GM23338 (cell line): ENCODE data around the gene OXGR1. TPM values are rescaled to one million over a fixed set of nuclear protein-coding genes. Genes with fewer than 3 reads are reported as not detected.

ENCODE experiments used
- ATAC-seq: fragments of 200-7000 bp; cut with Tn5 transposase; 3 replicates; pipeline ENCODE4 v1.9.1; 2020
- DNase-seq: peaks from one replicate; pipeline ENCODE4 v3.0.0-alpha.2; 2015; ENCODE audit warnings: low spot score
- H2AFZ ChIP-seq: fragments of 200-600 bp; sonication (generic); 2 replicates; pipeline ENCODE4 v1.8.0; 2016; ENCODE audit warnings: antibody characterized with exemption, mild to moderate bottlenecking, moderate library complexity
- H3F3A ChIP-seq: fragments of 200-600 bp; sonication (generic); replicated peaks from 2 replicates; pipeline ENCODE4 v1.8.0; 2017; ENCODE audit warnings: antibody characterized with exemption, mixed run types, low read depth
- H3K27ac ChIP-seq: fragments of 200-600 bp; sonication (generic); 2 replicates; pipeline ENCODE4 v1.6.1; 2016; ENCODE audit warnings: low read depth
- H3K27me3 ChIP-seq: fragments of 200-600 bp; sonication (generic); 2 replicates; pipeline ENCODE4 v1.8.0; 2016; ENCODE audit warnings: mild to moderate bottlenecking, mixed run types, moderate library complexity; ENCODE audit not compliant: insufficient read depth
- H3K36me3 ChIP-seq: fragments of 200-600 bp; sonication (generic); 2 replicates; pipeline ENCODE4 v1.8.0; 2016; ENCODE audit warnings: mild to moderate bottlenecking; ENCODE audit not compliant: insufficient read depth
- H3K4me1 ChIP-seq: fragments of 200-600 bp; sonication (generic); 2 replicates; pipeline ENCODE4 v1.8.0; 2016; ENCODE audit warnings: mild to moderate bottlenecking, moderate library complexity; ENCODE audit not compliant: insufficient read depth
- H3K4me2 ChIP-seq: fragments of 200-600 bp; sonication (generic); 2 replicates; pipeline ENCODE4 v1.7.1; 2017; ENCODE audit warnings: mixed run types
- H3K4me3 ChIP-seq: fragments of 200-600 bp; sonication (generic); 2 replicates; pipeline ENCODE4 v1.6.1; 2016; ENCODE audit warnings: mixed run types
- H3K79me2 ChIP-seq: fragments of 200-600 bp; sonication (generic); replicated peaks from 2 replicates; pipeline ENCODE4 v1.8.0; 2017; ENCODE audit warnings: mild to moderate bottlenecking; ENCODE audit not compliant: insufficient read depth
- H3K9me2 ChIP-seq: fragments of 200-600 bp; sonication (generic); 2 replicates; pipeline ENCODE4 v1.8.0; 2017; ENCODE audit not compliant: insufficient read depth
- H4K20me1 ChIP-seq: fragments of 200-600 bp; sonication (generic); replicated peaks from 2 replicates; pipeline ENCODE4 v1.8.0; 2017; ENCODE audit warnings: mild to moderate bottlenecking; ENCODE audit not compliant: insufficient read depth
- H3K27ac Mint-ChIP-seq: 2 replicates; pipeline ENCODE4 v1.8.0; 2020; ENCODE audit warnings: inconsistent platforms, mild to moderate bottlenecking, moderate library complexity, mixed read lengths
- H3K27me3 Mint-ChIP-seq: 3 replicates; pipeline ENCODE4 v1.8.0; 2022; ENCODE audit warnings: low read depth, mild to moderate bottlenecking, moderate library complexity, mixed read lengths, inconsistent platforms; ENCODE audit not compliant: insufficient read depth, poor library complexity
- H3K36me3 Mint-ChIP-seq: 3 replicates; pipeline ENCODE4 v1.8.0; 2021; ENCODE audit warnings: low read depth, mild to moderate bottlenecking, inconsistent platforms, moderate library complexity, mixed read lengths
- H3K4me1 Mint-ChIP-seq: 3 replicates; pipeline ENCODE4 v1.8.0; 2020; ENCODE audit warnings: mild to moderate bottlenecking, inconsistent platforms, mixed read lengths
- H3K4me3 Mint-ChIP-seq: 3 replicates; pipeline ENCODE4 v1.8.0; 2021; ENCODE audit warnings: moderate library complexity, mild to moderate bottlenecking, inconsistent platforms, mixed read lengths
- H3K9me3 Mint-ChIP-seq: 3 replicates; pipeline ENCODE4 v1.8.0; 2020; ENCODE audit warnings: moderate library complexity, mild to moderate bottlenecking, inconsistent platforms, mixed read lengths
- CREB1 ChIP-seq: fragments of 250-450 bp; sonication (Bioruptor Pico); IDR thresholded peaks from 2 replicates; pipeline ENCODE4 v1.5.0; 2020; ENCODE audit warnings: low read depth, mild to moderate bottlenecking, moderate library complexity
- ETS1 ChIP-seq: IDR thresholded peaks from 2 replicates; pipeline ENCODE4 v1.6.1; 2016; ENCODE audit warnings: antibody characterized with exemption
- EZH2 ChIP-seq: fragments of 200-600 bp; sonication (generic); IDR thresholded peaks from one replicate; pipeline ENCODE4 v1.8.0; 2017; ENCODE audit warnings: antibody characterized with exemption, mild to moderate bottlenecking, low read depth; ENCODE audit not compliant: unreplicated experiment
- EZH2phosphoT487 ChIP-seq: fragments of 200-600 bp; sonication (generic); IDR thresholded peaks from one replicate; pipeline ENCODE4 v1.8.1; 2018; ENCODE audit warnings: antibody characterized with exemption; ENCODE audit not compliant: unreplicated experiment
- JUNB ChIP-seq: IDR thresholded peaks from one replicate; pipeline ENCODE4 v1.6.1; 2016; ENCODE audit warnings: antibody characterized with exemption; ENCODE audit not compliant: unreplicated experiment
- NANOG ChIP-seq: IDR thresholded peaks from 2 replicates; pipeline ENCODE4 v1.6.1; 2016; ENCODE audit warnings: antibody characterized with exemption, borderline replicate concordance
- POLR2AphosphoS5 ChIP-seq: IDR thresholded peaks from 2 replicates; pipeline ENCODE4 v1.6.1; 2016; ENCODE audit warnings: antibody characterized with exemption, low read depth
- STAT1 ChIP-seq: IDR thresholded peaks from one replicate; pipeline ENCODE4 v1.6.1; 2016; ENCODE audit warnings: antibody characterized with exemption; ENCODE audit not compliant: unreplicated experiment
- ZNF114 ChIP-seq: fragments of 250-450 bp; sonication (Bioruptor Pico); IDR thresholded peaks from 2 replicates; pipeline ENCODE4 v1.5.0; 2020; ENCODE audit warnings: mild to moderate bottlenecking, moderate library complexity
- ZNF331 ChIP-seq: fragments of 250-450 bp; sonication (Bioruptor Pico); IDR thresholded peaks from 2 replicates; pipeline ENCODE4 v1.5.0; 2020; ENCODE audit warnings: low read depth, mild to moderate bottlenecking, moderate library complexity
- ZNF462 ChIP-seq: fragments of 250-450 bp; sonication (Bioruptor Pico); IDR thresholded peaks from 2 replicates; pipeline ENCODE4 v1.5.0; 2020; ENCODE audit warnings: mild to moderate bottlenecking, moderate library complexity
- polyA plus RNA-seq: library from polyadenylated mRNA; unstranded; fragments of >200 nt; fragmentation: Nextera tagmentation; extraction: Ambion mirVana; gene quantifications from 2 replicates; pipeline ENCODE4 v1.2.1, GENCODE V29; 2016
- total RNA-seq: library from RNA; depleted of rRNA; stranded (reverse); fragments of >200 nt; shearing (Covaris generic); gene quantifications from 2 replicates; pipeline ENCODE4 v1.2.3, GENCODE V29; 2014
- TF ChIP-seq, protein P1 (sequence below), 2 experiments: fragments of 200-600 bp in 1 of 2; sonication (generic) in 1 of 2; conservative IDR thresholded peaks; 2 replicates each; pipeline versions ENCODE4 v1.5.1 to v1.6.1; 2016 to 2017; ENCODE audit warnings: antibody characterized with exemption in 2 of 2, low read depth in 2 of 2, mild to moderate bottlenecking in 2 of 2, moderate library complexity in 1 of 2

The OXGR1 gene
- total and polyA plus RNA-seq, 2 experiments from 2014 or later, result 0.29 to 0.80 TPM

- TF ChIP-seq ZNF462 (CRISPR knock-in tag), result no peak
- TF ChIP-seq EZH2, result no peak
- TF ChIP-seq NANOG, result no peak
- TF ChIP-seq CREB1 (CRISPR knock-in tag), result no peak
- TF ChIP-seq EZH2phosphoT487, result no peak
These were observed 1.6 kb downstream of the OXGR1 start (continued) for GRCh38 chr13:96992633-96993032.

GRCh38 chr13:96991072-96991471, 3.2 kb downstream of the OXGR1 start:
- Mint-ChIP-seq H3K27me3 (peaks cover 24% of the 10 kb centered on the region), H3K4me3 (no peak overlapping the region), H3K4me1 (peaks cover 15% of the 10 kb centered on the region), H3K27ac (no peak overlapping the region), H3K36me3 (no peaks in the 10 kb centered on the region), H3K9me3 (no peaks in the 10 kb centered on the region; the same call in 2 of the 3 replicates)
- Histone ChIP-seq H3F3A (no peaks in the 10 kb centered on the region), H3K4me1 (peaks cover 9% of the 10 kb centered on the region), H3K27me3 (peaks cover 41% of the 10 kb centered on the region), H3K79me2 (no peaks in the 10 kb centered on the region), H3K4me3 (no peak overlapping the region), H3K9me2 (no peaks in the 10 kb centered on the region), H3K4me2 (no peak overlapping the region), H4K20me1 (no peaks in the 10 kb centered on the region; the same call in 1 of the 2 replicates), H3K36me3 (no peaks in the 10 kb centered on the region), H3K27ac (no peak overlapping the region), H2AFZ (no peak overlapping the region)
- no peak for DNase-seq
- ATAC-seq, result no peak
- no peak for TF ChIP-seq STAT1
- TF ChIP-seq, protein P1, sequence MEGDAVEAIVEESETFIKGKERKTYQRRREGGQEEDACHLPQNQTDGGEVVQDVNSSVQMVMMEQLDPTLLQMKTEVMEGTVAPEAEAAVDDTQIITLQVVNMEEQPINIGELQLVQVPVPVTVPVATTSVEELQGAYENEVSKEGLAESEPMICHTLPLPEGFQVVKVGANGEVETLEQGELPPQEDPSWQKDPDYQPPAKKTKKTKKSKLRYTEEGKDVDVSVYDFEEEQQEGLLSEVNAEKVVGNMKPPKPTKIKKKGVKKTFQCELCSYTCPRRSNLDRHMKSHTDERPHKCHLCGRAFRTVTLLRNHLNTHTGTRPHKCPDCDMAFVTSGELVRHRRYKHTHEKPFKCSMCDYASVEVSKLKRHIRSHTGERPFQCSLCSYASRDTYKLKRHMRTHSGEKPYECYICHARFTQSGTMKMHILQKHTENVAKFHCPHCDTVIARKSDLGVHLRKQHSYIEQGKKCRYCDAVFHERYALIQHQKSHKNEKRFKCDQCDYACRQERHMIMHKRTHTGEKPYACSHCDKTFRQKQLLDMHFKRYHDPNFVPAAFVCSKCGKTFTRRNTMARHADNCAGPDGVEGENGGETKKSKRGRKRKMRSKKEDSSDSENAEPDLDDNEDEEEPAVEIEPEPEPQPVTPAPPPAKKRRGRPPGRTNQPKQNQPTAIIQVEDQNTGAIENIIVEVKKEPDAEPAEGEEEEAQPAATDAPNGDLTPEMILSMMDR (conservative IDR thresholded peaks at IDR 0.05; ENCODE audit: low read depth in 2 of 2), result no peak
- no peak for TF ChIP-seq ETS1
- TF ChIP-seq ZNF331 (CRISPR knock-in tag), result no peak
- TF ChIP-seq EZH2, result no peak
- TF ChIP-seq CREB1 (CRISPR knock-in tag), result no peak
- no peak for TF ChIP-seq EZH2phosphoT487
- TF ChIP-seq POLR2AphosphoS5, result no peak
- TF ChIP-seq ZNF114, result no peak
- TF ChIP-seq JUNB, result no peak
- TF ChIP-seq NANOG, result no peak
